Measurements from ENCODE around the gene PLPP2. TPM values are rescaled to one million over a fixed set of nuclear protein-coding genes. Genes with fewer than 3 reads are reported as not detected.

PLPP2 gene
- total RNA-seq, 5 donors from 2014 or later (not counting 1 experiment from before 2014, with no cell fraction given): 0.23 to 2.3 (median 1.1) TPM

Other genes with a start within 250 kb of the PLPP2 start
- not detected for gene OR4F17, start 184.3 kb downstream of the PLPP2 start, total RNA-seq
- gene MIER2, start 53.4 kb upstream of the PLPP2 start, total RNA-seq: 10 to 100 TPM; 13.1 to 23.2 (median 18.0) TPM
- under 1 TPM in 1 of 5 donors, not detected in 4; 0.06 TPM for gene C2CD4C, start 117.7 kb upstream of the PLPP2 start, total RNA-seq
- gene SHC2, start 169.6 kb upstream of the PLPP2 start, total RNA-seq: 1 to 10 TPM in 4 of 5 donors, under 1 TPM in 1; 0.66 to 4.4 (median 3.4) TPM
- 1 to 10 TPM in 3 of 5 donors, under 1 TPM in 2; 0.40 to 1.6 (median 1.4) TPM for gene MADCAM1, start 205.1 kb upstream of the PLPP2 start, total RNA-seq
- 10 to 100 TPM; 22.2 to 44.4 (median 39.4) TPM for gene TPGS1, start 216.1 kb upstream of the PLPP2 start, total RNA-seq
- gene CDC34, start 240.4 kb upstream of the PLPP2 start, total RNA-seq: 10 to 100 TPM; 35.4 to 52.6 (median 51.3) TPM